HFFc6 (cell line): ENCODE results near the gene RANBP1. TPM values are rescaled to one million over a fixed set of nuclear protein-coding genes. Genes with fewer than 3 reads are reported as not detected.

Experiments
- DNase-seq: peaks from one replicate; pipeline ENCODE4 v3.0.0-alpha.2; 2018
- H3K27ac Mint-ChIP-seq: 2 replicates; pipeline ENCODE4 v1.8.0; 2020; ENCODE audit warnings: mild to moderate bottlenecking, mixed read lengths
- H3K27me3 Mint-ChIP-seq: 2 replicates; pipeline ENCODE4 v1.8.0; 2021; ENCODE audit warnings: mild to moderate bottlenecking, moderate library complexity, mixed read lengths; ENCODE audit not compliant: insufficient read depth
- H3K36me3 Mint-ChIP-seq: 2 replicates; pipeline ENCODE4 v1.8.0; 2021; ENCODE audit warnings: low read depth, mixed read lengths
- H3K4me1 Mint-ChIP-seq: 2 replicates; pipeline ENCODE4 v1.8.0; 2020; ENCODE audit warnings: low read depth, mixed read lengths
- H3K4me3 Mint-ChIP-seq: 2 replicates; pipeline ENCODE4 v1.8.0; 2020; ENCODE audit warnings: mild to moderate bottlenecking, moderate library complexity, mixed read lengths
- H3K9me3 Mint-ChIP-seq: 2 replicates; pipeline ENCODE4 v1.8.0; 2020; ENCODE audit warnings: mild to moderate bottlenecking, mixed read lengths
- CTCF ChIP-seq: fragments of 200-600 bp; sonication (generic); IDR thresholded peaks from 2 replicates; pipeline ENCODE4 v1.5.0; 2021; ENCODE audit warnings: antibody characterized with exemption, mild to moderate bottlenecking
- total RNA-seq, 6 experiments: library from RNA; stranded (reverse); fragmentation: NEBNext Ultra II Directional; extraction: Animal tissue kit (Norgen Biotek cat#: 25700); gene quantifications; 2 replicates in 1 of 6; 3 replicates in 5 of 6; pipeline ENCODE4 v1.2.3, GENCODE V29; 2021

Gene RANBP1
- total RNA-seq, 6 experiments from 2014 or later = 177 to 231 (median 226) TPM

DNA sequence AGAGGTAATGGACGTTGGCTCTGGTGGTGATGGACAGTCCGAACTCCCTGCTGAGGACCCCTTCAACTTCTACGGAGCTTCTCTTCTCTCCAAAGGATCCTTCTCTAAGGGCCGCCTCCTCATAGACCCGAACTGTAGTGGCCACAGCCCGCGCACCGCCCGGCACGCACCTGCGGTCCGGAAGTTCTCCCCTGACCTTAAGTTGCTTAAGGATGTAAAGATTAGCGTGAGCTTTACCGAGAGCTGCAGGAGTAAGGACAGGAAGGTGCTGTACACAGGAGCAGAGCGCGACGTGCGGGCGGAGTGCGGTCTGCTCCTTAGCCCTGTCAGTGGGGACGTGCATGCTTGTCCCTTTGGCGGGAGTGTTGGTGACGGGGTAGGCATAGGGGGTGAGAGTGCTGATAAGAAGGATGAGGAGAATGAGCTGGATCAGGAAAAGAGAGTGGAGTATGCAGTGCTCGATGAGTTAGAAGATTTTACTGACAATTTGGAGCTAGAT is 29.8 kb upstream of the RANBP1 start:
- no peak overlapping the region; the same call in 1 of the 2 replicates for H3K27ac Mint-ChIP-seq
- peaks cover 42% of the 10 kb centered on the region for H3K36me3 Mint-ChIP-seq
- no peaks in the 10 kb centered on the region; the same call in 1 of the 2 replicates for H3K27me3 Mint-ChIP-seq
- H3K4me1 Mint-ChIP-seq = peaks cover 51% of the 10 kb centered on the region
- H3K9me3 Mint-ChIP-seq = no peaks in the 10 kb centered on the region
- no peak overlapping the region for H3K4me3 Mint-ChIP-seq
- DNase-seq = no peak
- TF ChIP-seq CTCF = no peak

DNA sequence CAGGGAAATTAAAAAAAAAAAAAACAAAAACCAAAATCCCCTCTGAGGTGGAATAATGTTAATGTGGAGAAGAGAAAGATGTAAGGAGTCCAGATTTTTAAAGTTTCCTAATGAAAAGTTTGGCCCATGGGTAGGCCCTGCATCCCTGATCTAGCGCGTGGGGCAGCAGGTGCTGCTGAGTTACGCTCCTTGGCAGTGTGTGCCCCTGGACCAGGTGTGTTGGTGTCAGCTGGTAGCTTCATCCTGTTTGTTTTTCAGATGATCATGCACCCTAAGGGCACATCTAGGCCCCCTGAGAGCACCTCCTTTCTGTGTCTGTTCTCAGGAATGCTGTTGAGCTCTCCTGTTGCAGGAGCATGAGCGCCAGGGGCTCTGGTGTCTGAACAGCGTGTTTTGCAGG is 29.1 kb upstream of the RANBP1 start:
- no peak for DNase-seq
- H3K4me3 Mint-ChIP-seq = no peak overlapping the region
- TF ChIP-seq CTCF = no peak

GRCh38 chr22:20087319-20088262 is 28.3 kb upstream of the RANBP1 start:
- Mint-ChIP-seq H3K27me3 (no peaks in the 10 kb centered on the region; the same call in 1 of the 2 replicates), H3K9me3 (no peaks in the 10 kb centered on the region), H3K4me3 (no peak overlapping the region), H3K36me3 (peaks cover 49% of the 10 kb centered on the region), H3K27ac (no peak overlapping the region; the same call in 1 of the 2 replicates), H3K4me1 (peaks cover 41% of the 10 kb centered on the region)
- DNase-seq = no peak
- TF ChIP-seq CTCF = no peak

More for the DNA sequence above, 29.1 kb upstream of the RANBP1 start:
- Mint-ChIP-seq H3K4me1 (peaks cover 45% of the 10 kb centered on the region), H3K27ac (no peak overlapping the region), H3K9me3 (no peaks in the 10 kb centered on the region), H3K27me3 (no peaks in the 10 kb centered on the region; the same call in 1 of the 2 replicates), H3K36me3 (peaks cover 43% of the 10 kb centered on the region)

DNA sequence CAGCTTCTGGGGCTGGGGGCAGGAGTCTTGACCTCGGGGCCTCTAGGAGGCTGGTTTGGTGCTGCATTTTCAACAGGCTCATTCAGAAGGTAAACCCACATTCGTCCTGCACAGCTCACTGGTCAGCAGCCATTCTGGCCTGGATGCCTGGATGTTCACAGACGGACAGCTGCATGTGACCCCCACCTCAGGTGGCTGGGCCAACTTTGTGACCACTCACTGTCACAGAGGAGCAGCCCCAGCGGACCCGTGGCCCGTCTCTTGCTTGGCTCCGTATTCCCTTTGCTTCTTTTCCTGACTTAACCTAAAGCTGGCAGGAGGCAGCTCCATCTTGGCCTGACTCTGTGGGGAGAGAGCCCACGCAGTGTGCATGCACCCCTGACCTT is 27.6 kb upstream of the RANBP1 start:
- Mint-ChIP-seq H3K36me3 (peaks cover 52% of the 10 kb centered on the region), H3K27ac (no peak overlapping the region)

More for the DNA sequence above, 27.6 kb upstream of the RANBP1 start:
- no peak for TF ChIP-seq CTCF
- H3K9me3 Mint-ChIP-seq = no peaks in the 10 kb centered on the region
- no peak for DNase-seq
- no peak overlapping the region for H3K4me3 Mint-ChIP-seq
- H3K4me1 Mint-ChIP-seq = peaks cover 34% of the 10 kb centered on the region
- no peaks in the 10 kb centered on the region; the same call in 1 of the 2 replicates for H3K27me3 Mint-ChIP-seq
